HL-60 (cell line): ENCODE data around the gene WDR37.
A peak's percentile ranks its signal among the peaks of the same experiment; 100 is the strongest.

Experiments used
- POLR2AphosphoS5 ChIP-seq: IDR thresholded peaks from 2 replicates; pipeline ENCODE4 v1.6.1; 2012; ENCODE audit warnings: low read depth
- TF ChIP-seq, protein P1 (sequence below): IDR thresholded peaks from one replicate; pipeline ENCODE4 v1.5.1; 2011; ENCODE audit warnings: low read length, control low read depth, inconsistent platforms; ENCODE audit not compliant: insufficient read depth

DNA sequence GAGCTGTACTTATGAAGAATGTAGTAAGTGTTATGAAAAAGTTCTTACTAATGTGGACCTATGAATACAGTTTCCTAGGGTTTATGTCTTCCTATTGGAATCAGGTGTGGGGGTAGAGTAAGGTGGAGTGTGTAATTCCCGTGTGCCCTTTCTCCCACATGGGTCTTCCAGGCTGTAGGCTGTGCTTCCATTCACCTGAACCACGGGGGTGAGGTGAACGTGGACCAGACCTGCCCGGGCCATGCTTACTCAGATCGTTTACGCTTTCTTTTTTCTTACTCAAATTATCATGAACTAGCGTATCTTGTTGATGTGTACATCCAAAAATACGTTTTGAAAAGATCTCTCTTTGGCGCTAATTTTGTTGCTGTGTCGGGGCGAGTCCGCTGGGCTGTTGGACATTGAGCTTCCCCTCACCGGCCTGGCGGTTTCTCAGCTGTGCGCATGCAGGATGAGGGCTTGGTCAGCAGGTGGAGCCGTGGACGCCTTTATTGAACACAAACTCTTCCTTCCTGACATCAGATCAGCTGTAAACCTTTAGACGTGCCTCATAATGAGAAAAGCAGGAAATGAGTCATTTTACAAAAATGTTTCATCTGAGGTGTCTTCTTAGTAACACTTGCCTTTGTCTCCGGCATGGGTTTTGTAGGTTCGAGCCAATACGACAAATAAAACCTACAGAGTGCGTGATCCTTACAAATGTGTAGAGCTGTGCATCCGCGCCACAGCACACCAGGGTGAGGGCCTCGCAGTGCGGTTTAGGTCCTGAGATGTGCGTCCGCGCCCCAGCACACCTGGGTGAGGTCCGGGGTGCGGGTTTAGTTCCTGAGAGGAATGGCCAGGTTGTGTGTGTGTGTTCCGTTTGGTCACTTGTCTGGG lies 53.8 kb downstream of the WDR37 start:
- TF ChIP-seq POLR2AphosphoS5, result no peak
- TF ChIP-seq, protein P1, sequence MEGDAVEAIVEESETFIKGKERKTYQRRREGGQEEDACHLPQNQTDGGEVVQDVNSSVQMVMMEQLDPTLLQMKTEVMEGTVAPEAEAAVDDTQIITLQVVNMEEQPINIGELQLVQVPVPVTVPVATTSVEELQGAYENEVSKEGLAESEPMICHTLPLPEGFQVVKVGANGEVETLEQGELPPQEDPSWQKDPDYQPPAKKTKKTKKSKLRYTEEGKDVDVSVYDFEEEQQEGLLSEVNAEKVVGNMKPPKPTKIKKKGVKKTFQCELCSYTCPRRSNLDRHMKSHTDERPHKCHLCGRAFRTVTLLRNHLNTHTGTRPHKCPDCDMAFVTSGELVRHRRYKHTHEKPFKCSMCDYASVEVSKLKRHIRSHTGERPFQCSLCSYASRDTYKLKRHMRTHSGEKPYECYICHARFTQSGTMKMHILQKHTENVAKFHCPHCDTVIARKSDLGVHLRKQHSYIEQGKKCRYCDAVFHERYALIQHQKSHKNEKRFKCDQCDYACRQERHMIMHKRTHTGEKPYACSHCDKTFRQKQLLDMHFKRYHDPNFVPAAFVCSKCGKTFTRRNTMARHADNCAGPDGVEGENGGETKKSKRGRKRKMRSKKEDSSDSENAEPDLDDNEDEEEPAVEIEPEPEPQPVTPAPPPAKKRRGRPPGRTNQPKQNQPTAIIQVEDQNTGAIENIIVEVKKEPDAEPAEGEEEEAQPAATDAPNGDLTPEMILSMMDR, result peak; percentile 24
